Stomach (tissue), 9 donors: ENCODE results near the gene MLXIP. TPM values are rescaled to one million over a fixed set of nuclear protein-coding genes. Genes with fewer than 3 reads are reported as not detected.
"Not testable (repeated sequence)": the region's sequence is repeated elsewhere in the genome, so short reads cannot be mapped to it uniquely, and the experiment has no call there.

Experiments used
- DNase-seq, 2 donors: peaks; one replicate each; pipeline versions ENCODE4 v3.0.0 to v3.0.0-alpha.2; 2013 to 2019
- H3K27ac ChIP-seq, 5 donors: fragments of 200-600 bp in 4 of 5; sonication (generic) in 4 of 5; one replicate each; pipeline ENCODE4 v1.5.1; 2013 to 2019; ENCODE audit warnings: mild to moderate bottlenecking in 1 of 5, moderate library complexity in 1 of 5
- H3K27me3 ChIP-seq, 3 donors: fragments of 200-600 bp; sonication (generic); one replicate each; pipeline ENCODE4 v1.5.1; 2017 to 2019; ENCODE audit warnings: mixed run types in 1 of 3
- H3K36me3 ChIP-seq, 4 donors: fragments of 200-600 bp; sonication (generic); 1 replicate in 3 of 4; 2 replicates in 1 of 4; pipeline ENCODE4 v1.5.1; 2016 to 2019
- H3K4me1 ChIP-seq, 4 donors: fragments of 200-600 bp; sonication (generic); one replicate each; pipeline ENCODE4 v1.5.1; 2016 to 2019
- H3K4me3 ChIP-seq, 4 donors: fragments of 200-600 bp; sonication (generic) in 3 of 4; one replicate each; pipeline ENCODE4 v1.5.1; 2016 to 2019; ENCODE audit warnings: mild to moderate bottlenecking in 1 of 4
- H3K9me3 ChIP-seq, 4 donors: fragments of 200-600 bp; sonication (generic); one replicate each; pipeline ENCODE4 v1.5.1; 2016 to 2019
- CTCF ChIP-seq, 7 experiments: fragments of 450-650 bp in 4 of 7; fragments of 200-600 bp in 3 of 7; sonication (generic) in 3 of 7; IDR thresholded peaks; one replicate each; pipeline ENCODE4 v1.5.1; 2016 to 2019; ENCODE audit warnings: antibody characterized with exemption in 7 of 7, control low read depth in 2 of 7, mild to moderate bottlenecking in 1 of 7
- EP300 ChIP-seq: sonication (generic); formaldehyde crosslinking; IDR thresholded peaks from one replicate; pipeline ENCODE4 v1.6.1; 2017; ENCODE audit warnings: antibody characterized with exemption
- POLR2A ChIP-seq, 4 donors: fragments of 450-650 bp; IDR thresholded peaks; one replicate each; pipeline ENCODE4 v1.6.1; 2016; ENCODE audit warnings: antibody characterized with exemption in 4 of 4, control low read depth in 2 of 4, mild to moderate bottlenecking in 1 of 4, moderate library complexity in 1 of 4
- POLR2AphosphoS5 ChIP-seq, 3 donors: sonication (generic); formaldehyde crosslinking; IDR thresholded peaks; one replicate each; pipeline ENCODE4 v1.6.1; 2016; ENCODE audit warnings: antibody characterized with exemption in 3 of 3
- WGBS, 5 donors: extraction: QIAGEN DNeasy Blood & Tissue Kit in 3 of 5; methylation state at CpG; one replicate each; pipeline versions ENCODE4 v1.1.5 to v1.1.7; 2013 to 2018; 5-methylcytosine and 5-hydroxymethylcytosine counted together
- intact Hi-C: fragments of 100-400 bp; cut with DNase I; formaldehyde crosslinking; loops from one replicate; pipeline ENCODE4 v1.15.1; 2023; ENCODE audit warnings: low total_unique reads
- polyA plus RNA-seq, 3 donors: library from polyadenylated mRNA; stranded (reverse); fragments of 200-250 nt; gene quantifications; one replicate each; pipeline ENCODE4 v1.2.3, GENCODE V29; 2013
- total RNA-seq, 5 donors: library from RNA; depleted of rRNA; stranded (reverse); fragments of >200 nt; gene quantifications; one replicate each; pipeline versions ENCODE4 v1.1.0 to v1.2.3, GENCODE V29; 2014 to 2016
- donor health status: healthy with polysubstance abuse.
- donor health status: Bipolar disorder and iron deficiency.
- donor health status: healthy.

MLXIP gene
- total and polyA plus RNA-seq, 8 donors, result 12.3 to 140 (median 34.8) TPM

- H3K27ac ChIP-seq, result peak overlapping the region in 4 of 5 donors; percentile 29 to 82 (median 61)
- no peak overlapping the region for H3K4me3 ChIP-seq
- H3K27me3 ChIP-seq, result no peaks in the 10 kb centered on the region
- DNase-seq, result no peak
- H3K4me1 ChIP-seq, result peaks cover 29 to 98% (median 75%) of the 10 kb centered on the region in 4 donors
- H3K36me3 ChIP-seq, result peaks cover 0 to 5% (median 3%) of the 10 kb centered on the region in 4 donors
- TF ChIP-seq CTCF (IDR thresholded peaks at IDR 0.05) (no peak), POLR2AphosphoS5 (IDR thresholded peaks at IDR 0.05) (peak in 2 of 3 donors; percentile 25 to 47)
- no peaks in the 10 kb centered on the region for H3K9me3 ChIP-seq
- WGBS, 5 donors, result 73 to 84% (median 76%) methylated on average over 8 of the region's 8 CpGs
- intact Hi-C loops, result no loop called here
Observed at GRCh38 chr12:122117979-122118378, 39.4 kb downstream of the MLXIP start.

- peaks cover 51 to 96% (median 81%) of the 10 kb centered on the region in 4 donors for H3K4me1 ChIP-seq
Observed at GRCh38 chr12:122121341-122121740, 42.8 kb downstream of the MLXIP start.

GRCh38 chr12:122121745-122122144 is 43.2 kb downstream of the MLXIP start:
- peak overlapping the region in 1 of 5 donors; percentile 72 for H3K27ac ChIP-seq
- H3K4me3 ChIP-seq, result no peak overlapping the region
- no peaks in the 10 kb centered on the region for H3K27me3 ChIP-seq
- no peak for DNase-seq
- peaks cover 47 to 96% (median 81%) of the 10 kb centered on the region in 4 donors for H3K4me1 ChIP-seq
- TF ChIP-seq POLR2A (IDR thresholded peaks at IDR 0.05) (no peak), CTCF (IDR thresholded peaks at IDR 0.05) (no peak), EP300 (no peak), POLR2AphosphoS5 (IDR thresholded peaks at IDR 0.05) (no peak)
- intact Hi-C loops, result no loop called here
- no peaks in the 10 kb centered on the region for H3K9me3 ChIP-seq
- WGBS, 5 donors, result 72 to 81% (median 77%) methylated on average over 6 of the region's 6 CpGs
- peaks cover 0 to 5% (median 4%) of the 10 kb centered on the region in 4 donors for H3K36me3 ChIP-seq

More at GRCh38 chr12:122121341-122121740, 42.8 kb downstream of the MLXIP start:
- H3K27me3 ChIP-seq, H3K4me3 ChIP-seq, DNase-seq, H3K9me3 ChIP-seq, intact Hi-C loops, H3K36me3 ChIP-seq: not testable (repeated sequence)
- WGBS, 5 donors, result 69 to 90% (median 85%) methylated on average over 8 to 11 of the region's 11 CpGs
- H3K27ac ChIP-seq, result peak overlapping the region in 1 of 5 donors; percentile 72

GRCh38 chr12:122123051-122123760 is 44.6 kb downstream of the MLXIP start:
- H3K27ac ChIP-seq, result peak overlapping the region in 4 of 5 donors; percentile 5 to 72 (median 32)
- no peaks in the 10 kb centered on the region for H3K9me3 ChIP-seq
- H3K4me1 ChIP-seq, result peaks cover 38 to 89% (median 74%) of the 10 kb centered on the region in 4 donors
- no peak for TF ChIP-seq POLR2A (IDR thresholded peaks at IDR 0.05)
- TF ChIP-seq EP300, result no peak
- TF ChIP-seq POLR2AphosphoS5 (IDR thresholded peaks at IDR 0.05), result no peak
- peak in 5 of 7 experiments; percentile 60 to 81 (median 67) for TF ChIP-seq CTCF (IDR thresholded peaks at IDR 0.05)
- peaks cover 10 to 15% (median 13%) of the 10 kb centered on the region in 4 donors for H3K36me3 ChIP-seq
- H3K4me3 ChIP-seq, result no peak overlapping the region
- no peaks in the 10 kb centered on the region for H3K27me3 ChIP-seq
- DNase-seq, result peak; percentile 73 to 88
- 13 to 19% (median 15%) methylated on average over 22 of the region's 22 CpGs for WGBS, 5 donors
- intact Hi-C loops, result no loop called here

- Histone ChIP-seq H3K27ac (peak overlapping the region in 3 of 5 donors; percentile 5 to 72 (median 54)), H3K4me1 (peaks cover 35 to 83% (median 69%) of the 10 kb centered on the region in 4 donors), H3K27me3 (no peaks in the 10 kb centered on the region), H3K9me3 (no peaks in the 10 kb centered on the region), H3K36me3 (peaks cover 15 to 21% (median 18%) of the 10 kb centered on the region in 4 donors), H3K4me3 (no peak overlapping the region)
- TF ChIP-seq EP300, result no peak
- TF ChIP-seq POLR2A (IDR thresholded peaks at IDR 0.05), result no peak
- TF ChIP-seq POLR2AphosphoS5 (IDR thresholded peaks at IDR 0.05), result no peak
- no peak for TF ChIP-seq CTCF (IDR thresholded peaks at IDR 0.05)
- DNase-seq, result no peak
- WGBS, 5 donors, result 72 to 85% (median 79%) methylated on average over 9 of the region's 9 CpGs
- intact Hi-C loops, result no loop called here
Observed at GRCh38 chr12:122123761-122124145, 45.2 kb downstream of the MLXIP start.
